H1 (cell line): ENCODE data around the gene RPS21. TPM values are rescaled to one million over a fixed set of nuclear protein-coding genes. Genes with fewer than 3 reads are reported as not detected.

Experiments used
- CTCF ChIA-PET: fragments of 300-600 bp; sonication (Branson Sonifier 250); formaldehyde crosslinking; loops from one replicate; lab custom pipeline; 2021; ENCODE audit not compliant: partially characterized antibody; lab: Charles Lee
- POLR2A ChIA-PET: fragments of 300-600 bp; sonication (Branson Sonifier 250); formaldehyde crosslinking; loops from one replicate; lab custom pipeline; 2021; ENCODE audit warnings: inconsistent platforms; ENCODE audit not compliant: partially characterized antibody; lab: Charles Lee
- DNase-seq, 2 experiments: peaks; one replicate each; pipeline versions ENCODE4 v3.0.0 to v3.0.0-alpha.2; 2010 to 2022; ENCODE audit warnings: low spot score in 2 of 2, low read depth in 1 of 2, mixed read lengths in 1 of 2
- FAIRE-seq: peaks from 2 replicates; lab custom pipeline; 2011; peaks lifted over from hg19 to GRCh38; lab: Jason Lieb, UNC
- H2AFZ ChIP-seq: 2 replicates; pipeline ENCODE4 v1.8.1; 2012; ENCODE audit warnings: low read length, inconsistent platforms
- H2AK5ac ChIP-seq: 2 replicates; pipeline ENCODE4 v1.6.1; 2013; ENCODE audit warnings: low read depth, low read length
- H2BK120ac ChIP-seq: replicated peaks from 2 replicates; pipeline ENCODE3; 2013; ENCODE audit warnings: low read depth, low read length, inconsistent platforms
- H2BK12ac ChIP-seq: 2 replicates; pipeline ENCODE4 v1.6.1; 2013; ENCODE audit warnings: low read depth, low read length
- H2BK15ac ChIP-seq: 2 replicates; pipeline ENCODE4 v1.6.1; 2013; ENCODE audit warnings: low read length
- H2BK20ac ChIP-seq: 2 replicates; pipeline ENCODE4 v1.6.1; 2013; ENCODE audit warnings: low read length
- H2BK5ac ChIP-seq: 2 replicates; pipeline ENCODE4 v1.6.1; 2013; ENCODE audit warnings: low read depth, low read length
- H3K14ac ChIP-seq: 2 replicates; pipeline ENCODE4 v1.6.1; 2013; ENCODE audit warnings: inconsistent platforms; ENCODE audit not compliant: insufficient read length
- H3K18ac ChIP-seq: 2 replicates; pipeline ENCODE4 v1.6.1; 2013; ENCODE audit warnings: low read length; ENCODE audit errors: extremely low read depth
- H3K23ac ChIP-seq: 2 replicates; pipeline ENCODE4 v1.6.1; 2013; ENCODE audit warnings: inconsistent platforms; ENCODE audit not compliant: insufficient read length
- H3K23me2 ChIP-seq: 2 replicates; pipeline ENCODE4 v1.6.1; 2013; ENCODE audit warnings: low read depth, low read length
- H3K27ac ChIP-seq: 2 replicates; pipeline ENCODE4 v1.6.1; 2011; ENCODE audit warnings: low read depth, low read length, inconsistent platforms
- H3K27me3 ChIP-seq, 4 experiments: replicated peaks in 1 of 4; 1 replicate in 1 of 4; 2 replicates in 3 of 4; pipeline versions ENCODE4 v1.6.1 to v1.8.1; 2011 to 2013; ENCODE audit warnings: low read length in 3 of 4, mild to moderate bottlenecking in 3 of 4, inconsistent platforms in 2 of 4, mixed read lengths in 2 of 4, moderate library complexity in 1 of 4; ENCODE audit not compliant: control insufficient read depth in 3 of 4, insufficient read depth in 3 of 4; ENCODE audit errors: extremely low read depth in 1 of 4
- H3K36me3 ChIP-seq, 4 experiments: 2 replicates each; pipeline versions ENCODE4 v1.6.1 to v1.8.1; 2011 to 2013; ENCODE audit warnings: mild to moderate bottlenecking in 4 of 4, low read length in 3 of 4, moderate library complexity in 2 of 4, control low read depth in 1 of 4, inconsistent platforms in 1 of 4; ENCODE audit not compliant: insufficient read depth in 4 of 4, control insufficient read depth in 2 of 4
- H3K4ac ChIP-seq: replicated peaks from 2 replicates; pipeline ENCODE3; 2013; ENCODE audit warnings: low read length, low read depth, mixed read lengths, inconsistent platforms; ENCODE audit not compliant: insufficient read length
- H3K4me1 ChIP-seq, 4 experiments: replicated peaks in 1 of 4; 1 replicate in 1 of 4; 2 replicates in 3 of 4; pipeline versions ENCODE4 v1.6.1 to v1.8.1; 2011 to 2013; ENCODE audit warnings: low read length in 3 of 4, inconsistent platforms in 2 of 4, mixed read lengths in 1 of 4; ENCODE audit not compliant: insufficient read depth in 4 of 4, control insufficient read depth in 3 of 4
- H3K4me2 ChIP-seq, 2 experiments: 2 replicates each; pipeline versions ENCODE4 v1.6.1 to v1.8.1; 2011 to 2013; ENCODE audit warnings: low read depth in 2 of 2, low read length in 2 of 2, control low read depth in 1 of 2, inconsistent platforms in 1 of 2, mild to moderate bottlenecking in 1 of 2; ENCODE audit not compliant: insufficient read depth in 1 of 2
- H3K4me3 ChIP-seq, 4 experiments: fragments of 200-600, 300-600 bp in 1 of 4; sonication (generic), shearing (Covaris generic), sonication (Bioruptor Twin) in 1 of 4; 2 replicates each; pipeline versions ENCODE4 v1.5.1 to v1.8.1; 2011 to 2016; ENCODE audit warnings: low read length in 4 of 4, low read depth in 3 of 4, control low read depth in 2 of 4, inconsistent platforms in 2 of 4, mild to moderate bottlenecking in 2 of 4, mixed read lengths in 1 of 4, moderate library complexity in 1 of 4; ENCODE audit not compliant: insufficient read depth in 2 of 4; ENCODE audit errors: extremely low read depth in 1 of 4
- H3K56ac ChIP-seq: replicated peaks from 2 replicates; pipeline ENCODE3; 2013; ENCODE audit warnings: low read depth, mild to moderate bottlenecking, mixed read lengths, low read length, inconsistent platforms; ENCODE audit not compliant: insufficient read length
- H3K79me1 ChIP-seq: 2 replicates; pipeline ENCODE4 v1.6.1; 2013; ENCODE audit warnings: low read depth, low read length, control low read depth
- H3K79me2 ChIP-seq, 2 experiments: 2 replicates each; pipeline versions ENCODE4 v1.6.1 to v1.8.1; 2012 to 2013; ENCODE audit warnings: low read length in 2 of 2, mild to moderate bottlenecking in 2 of 2, inconsistent platforms in 1 of 2; ENCODE audit not compliant: insufficient read depth in 2 of 2, control insufficient read depth in 1 of 2
- H3K9ac ChIP-seq, 4 experiments: replicated peaks in 1 of 4; 1 replicate in 1 of 4; 2 replicates in 3 of 4; pipeline versions ENCODE4 v1.6.1 to v1.8.1; 2011 to 2013; ENCODE audit warnings: low read depth in 3 of 4, low read length in 3 of 4, control low read depth in 2 of 4, mild to moderate bottlenecking in 2 of 4, moderate library complexity in 2 of 4, inconsistent platforms in 1 of 4; ENCODE audit errors: extremely low read depth in 1 of 4
- H3K9me3 ChIP-seq, 2 experiments: 2 replicates each; pipeline versions ENCODE4 v1.6.1 to v1.8.1; 2012 to 2013; ENCODE audit warnings: mild to moderate bottlenecking in 2 of 2, moderate library complexity in 2 of 2, control low read depth in 1 of 2, inconsistent platforms in 1 of 2, low read depth in 1 of 2, low read length in 1 of 2, mixed read lengths in 1 of 2; ENCODE audit not compliant: insufficient read depth in 2 of 2
- H4K20me1 ChIP-seq, 2 experiments: replicated peaks in 1 of 2; 2 replicates each; pipeline versions ENCODE3 to v1.8.1; 2011 to 2013; ENCODE audit warnings: inconsistent platforms in 2 of 2, low read length in 2 of 2, mild to moderate bottlenecking in 1 of 2; ENCODE audit not compliant: insufficient read depth in 2 of 2, control insufficient read depth in 1 of 2
- H4K5ac ChIP-seq: 2 replicates; pipeline ENCODE4 v1.6.1; 2013; ENCODE audit warnings: low read length, low read depth, mixed read lengths, inconsistent platforms; ENCODE audit not compliant: insufficient read length
- H4K8ac ChIP-seq: 2 replicates; pipeline ENCODE4 v1.8.0; 2013; ENCODE audit warnings: mild to moderate bottlenecking, moderate library complexity, low read length, inconsistent platforms; ENCODE audit not compliant: insufficient read depth; ENCODE audit errors: extremely low read depth
- H4K91ac ChIP-seq: replicated peaks from 2 replicates; pipeline ENCODE3; 2013; ENCODE audit warnings: low read length, mixed read lengths, inconsistent platforms; ENCODE audit not compliant: insufficient read length
- SIX5 ChIP-seq: IDR thresholded peaks from 2 replicates; pipeline ENCODE4 v1.6.1; 2011; ENCODE audit warnings: mild to moderate bottlenecking, low read depth, low read length
- WGBS, 2 experiments: shearing (Covaris generic) in 1 of 2; methylation state at CpG; one replicate each; pipeline versions ENCODE4 v1.1.6 to v1.1.7; 2013 to 2015; ENCODE audit warnings: low lambda C conversion rate in 2 of 2, mixed read lengths in 2 of 2, inconsistent platforms in 1 of 2, low coverage in 1 of 2, missing lambda C conversion rate in 1 of 2; ENCODE audit not compliant: insufficient replicate concordance in 2 of 2, insufficient coverage in 1 of 2, insufficient read length in 1 of 2; ENCODE audit errors: extremely low coverage in 1 of 2, missing lambda C conversion rate in 1 of 2; 5-methylcytosine and 5-hydroxymethylcytosine counted together
- polyA plus RNA-seq, 7 experiments: library from polyadenylated mRNA; depleted of rRNA in 3 of 7; stranded (reverse) in 5 of 7; unstranded in 2 of 7; fragments of >200 nt in 5 of 7; fragments of 200-250 nt in 2 of 7; gene quantifications; 1 replicate in 5 of 7; 2 replicates in 1 of 7; 4 replicates in 1 of 7; pipeline versions ENCODE4 v1.2.1 to v1.2.3, GENCODE V29; 2011 to 2013; ENCODE audit warnings: missing spikeins in 2 of 7, mixed read lengths in 2 of 7
- total RNA-seq: library from RNA; stranded (reverse); fragmentation: NEBNext Ultra II Directional; extraction: Animal tissue kit (Norgen Biotek cat#: 25700); gene quantifications from 2 replicates; pipeline ENCODE4 v1.2.1, GENCODE V29; 2021
- TF ChIP-seq, protein P1 (sequence below): IDR thresholded peaks from 2 replicates; pipeline ENCODE4 v1.6.1; 2012; ENCODE audit warnings: inconsistent platforms

RPS21 gene
- total and polyA plus RNA-seq, 2 of the 8 experiments (the other 6 are each of a cell fraction or from before 2014, with no cell fraction given): 1,787 to 7,219 TPM

DNA sequence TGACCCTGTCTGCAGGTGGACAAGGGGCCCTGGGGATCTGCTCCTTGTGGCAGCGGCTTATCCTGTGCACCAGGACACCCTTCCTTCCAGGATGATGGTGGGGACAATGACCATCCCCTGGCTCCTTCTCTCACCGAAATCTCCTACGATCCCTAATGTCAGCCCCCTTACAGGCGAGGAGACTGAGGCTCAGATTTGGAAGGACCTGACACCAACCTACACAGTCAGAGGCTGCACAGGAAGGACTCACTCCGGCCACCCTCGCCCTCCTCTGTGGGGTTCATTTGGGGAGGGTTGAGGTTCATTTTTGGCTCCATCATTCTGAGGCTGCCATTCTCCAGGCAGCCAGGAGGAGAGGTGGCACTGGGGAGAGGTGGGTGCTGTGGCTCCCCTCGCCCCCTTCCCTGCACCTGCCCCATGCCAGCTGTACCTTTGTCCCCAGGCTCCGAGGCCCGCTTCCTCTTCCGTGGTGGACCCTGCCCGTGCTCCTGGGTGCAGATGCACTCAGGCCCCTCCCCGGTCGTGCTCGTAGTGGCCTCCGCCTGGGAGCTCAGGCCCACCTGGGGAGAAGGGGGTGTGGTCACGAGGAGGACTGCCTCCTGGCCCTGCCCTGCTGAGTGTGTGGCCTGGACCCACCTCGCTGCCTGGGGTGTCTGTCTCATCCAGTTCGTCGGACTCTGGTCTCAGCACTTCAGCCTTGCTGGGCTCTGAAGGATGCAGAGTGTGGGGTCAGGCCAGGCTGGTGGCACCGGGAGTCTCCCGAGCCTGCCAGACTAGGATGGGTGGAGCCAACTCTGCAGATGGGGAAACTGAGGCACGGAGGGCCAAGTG is 25.5 kb downstream of the RPS21 start:
- Histone ChIP-seq H2BK20ac (no peak overlapping the region), H4K8ac (peak overlapping the region; percentile 57; the same call in 1 of the 2 replicates), H4K20me1 (peaks cover 0 to 2% of the 10 kb centered on the region in 2 experiments), H2BK120ac (no peak overlapping the region), H2BK15ac (no peak overlapping the region), H3K79me1 (no peaks in the 10 kb centered on the region), H3K23ac (no peak overlapping the region), H3K27me3 (peaks cover 0 to 8% (median 0%) of the 10 kb centered on the region in 4 experiments; a peak in 2 of 7 replicates), H3K9me3 (no peaks in the 10 kb centered on the region), H3K14ac (no peak overlapping the region), H3K23me2 (no peaks in the 10 kb centered on the region; the same call in 1 of the 2 replicates), H2BK12ac (no peak overlapping the region), H2BK5ac (no peak overlapping the region), H4K5ac (no peak overlapping the region), H3K56ac (no peak overlapping the region), H3K36me3 (no peaks in the 10 kb centered on the region), H3K4me1 (peaks cover 0 to 15% (median 2%) of the 10 kb centered on the region in 4 experiments; a peak in 4 of 7 replicates), H3K4ac (no peak overlapping the region), H2AK5ac (no peak overlapping the region), H3K27ac (no peak overlapping the region), H3K18ac (no peak overlapping the region), H4K91ac (no peak overlapping the region), H3K4me3 (no peak overlapping the region), H3K4me2 (no peak overlapping the region), H2AFZ (no peak overlapping the region), H3K79me2 (no peaks in the 10 kb centered on the region), H3K9ac (no peak overlapping the region)
- POLR2A ChIA-PET: no interaction called here
- CTCF ChIA-PET: interaction anchor here (0.8 to 7.1 kb wide), 7 partner anchors 8 to 379 kb away, joined by 3 to 104 read pairs (median 10); partner anchors contain the start of gene RBBP8NL
- 89% methylated on average over 21 of the region's 22 CpGs; no CpG with 5 or more reads in 1 of the 2 experiments for WGBS, 2 experiments
- no peak for DNase-seq
- FAIRE-seq: no peak
- TF ChIP-seq, protein P1, sequence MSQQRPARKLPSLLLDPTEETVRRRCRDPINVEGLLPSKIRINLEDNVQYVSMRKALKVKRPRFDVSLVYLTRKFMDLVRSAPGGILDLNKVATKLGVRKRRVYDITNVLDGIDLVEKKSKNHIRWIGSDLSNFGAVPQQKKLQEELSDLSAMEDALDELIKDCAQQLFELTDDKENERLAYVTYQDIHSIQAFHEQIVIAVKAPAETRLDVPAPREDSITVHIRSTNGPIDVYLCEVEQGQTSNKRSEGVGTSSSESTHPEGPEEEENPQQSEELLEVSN: no peak
- no peak for TF ChIP-seq SIX5
